Prostate gland (tissue), 2 donors: ENCODE measurements around the gene NOXRED1. TPM values are rescaled to one million over a fixed set of nuclear protein-coding genes. Genes with fewer than 3 reads are reported as not detected.

ENCODE experiments used
- DNase-seq: peaks from one replicate; pipeline ENCODE4 v3.0.0-alpha.2; 2019; ENCODE audit warnings: low spot score
- H3K27ac ChIP-seq, 2 donors: fragments of 200-600 bp; sonication (generic); 2 replicates each; pipeline ENCODE4 v1.5.1; 2017 to 2019
- H3K27me3 ChIP-seq: fragments of 200-600 bp; sonication (generic); replicated peaks from 2 replicates; pipeline ENCODE4 v1.5.1; 2019; ENCODE audit not compliant: insufficient read depth
- H3K36me3 ChIP-seq, 2 donors: fragments of 200-600 bp; sonication (generic); 1 replicate in 1 of 2; 2 replicates in 1 of 2; pipeline versions ENCODE4 v1.5.1 to v1.8.1; 2017 to 2019
- H3K4me1 ChIP-seq: fragments of 200-600 bp; sonication (generic); replicated peaks from 2 replicates; pipeline ENCODE4 v1.5.1; 2019
- H3K4me3 ChIP-seq, 2 donors: fragments of 200-600 bp; sonication (generic); 2 replicates each; pipeline ENCODE4 v1.5.1; 2017 to 2019
- H3K9me3 ChIP-seq: fragments of 200-600 bp; sonication (generic); 2 replicates; pipeline ENCODE4 v1.5.1; 2017
- CTCF ChIP-seq, 4 experiments: fragments of 200-600 bp in 2 of 4; fragments of 450-650 bp in 2 of 4; sonication (generic) in 2 of 4; IDR thresholded peaks; 1 replicate in 3 of 4; 2 replicates in 1 of 4; pipeline ENCODE4 v1.5.1; 2016 to 2019; ENCODE audit warnings: antibody characterized with exemption in 4 of 4, mild to moderate bottlenecking in 2 of 4, moderate library complexity in 2 of 4
- POLR2A ChIP-seq: fragments of 450-650 bp; IDR thresholded peaks from one replicate; pipeline ENCODE4 v1.6.1; 2016; ENCODE audit warnings: antibody characterized with exemption, mild to moderate bottlenecking
- POLR2AphosphoS5 ChIP-seq: sonication (generic); formaldehyde crosslinking; IDR thresholded peaks from one replicate; pipeline ENCODE4 v1.6.1; 2017; ENCODE audit warnings: antibody characterized with exemption
- whole genome bisulfite sequencing: methylation state at CpG from one replicate; pipeline ENCODE4 v1.1.5; 2018; 5-methylcytosine and 5-hydroxymethylcytosine counted together
- intact Hi-C: fragments of 100-400 bp; cut with DNase I; formaldehyde crosslinking; loops from one replicate; pipeline ENCODE4 v1.14.2; 2022
- total RNA-seq, 2 donors: library from RNA; depleted of rRNA; stranded (reverse); fragments of >200 nt; gene quantifications; one replicate each; pipeline ENCODE4 v1.1.0, GENCODE V29; 2016

NOXRED1 gene
- total RNA-seq, 2 donors from 2014 or later: 3.5 TPM; not detected in 1

- WGBS: 60% methylated on average over 2 of the region's 2 CpGs
- intact Hi-C loops: loop anchor here (2.0 to 10.0 kb wide), 4 partner anchors 79 to 299 kb away; partner anchors contain the start of genes ALKBH1, GSTZ1, POMT2 and SAMD15
- DNase-seq: no peak
- H3K27me3 ChIP-seq: no peaks in the 10 kb centered on the region
- no peaks in the 10 kb centered on the region for H3K4me1 ChIP-seq
- H3K36me3 ChIP-seq: peaks cover 0 to under 1% of the 10 kb centered on the region in 2 donors
- H3K27ac ChIP-seq: no peak overlapping the region
- no peak for TF ChIP-seq POLR2A
- TF ChIP-seq POLR2AphosphoS5: no peak
- TF ChIP-seq CTCF (IDR thresholded peaks at IDR 0.05): no peak
- H3K4me3 ChIP-seq: no peak overlapping the region
- H3K9me3 ChIP-seq: no peaks in the 10 kb centered on the region
These were observed 32.8 kb upstream of the NOXRED1 start for GRCh38 chr14:77455966-77456640.

- 94% methylated on average over 2 of the region's 2 CpGs for WGBS
- Histone ChIP-seq H3K27me3 (no peaks in the 10 kb centered on the region), H3K36me3 (peaks cover 3 to 4% of the 10 kb centered on the region in 2 donors), H3K27ac (no peak overlapping the region), H3K9me3 (no peaks in the 10 kb centered on the region), H3K4me1 (no peaks in the 10 kb centered on the region), H3K4me3 (no peak overlapping the region)
- no peak for DNase-seq
- TF ChIP-seq POLR2A (no peak), POLR2AphosphoS5 (no peak), CTCF (IDR thresholded peaks at IDR 0.05) (no peak)
- intact Hi-C loops: no loop called here
These were observed 18.9 kb upstream of the NOXRED1 start for GRCh38 chr14:77442196-77442595.

- Histone ChIP-seq H3K9me3 (no peaks in the 10 kb centered on the region), H3K4me1 (no peaks in the 10 kb centered on the region), H3K4me3 (no peak overlapping the region), H3K27ac (no peak overlapping the region), H3K27me3 (no peaks in the 10 kb centered on the region), H3K36me3 (peaks cover 3 to 4% of the 10 kb centered on the region in 2 donors)
- 94% methylated on average over 4 of the region's 4 CpGs for WGBS
- intact Hi-C loops: no loop called here
- DNase-seq: no peak
- no peak for TF ChIP-seq CTCF (IDR thresholded peaks at IDR 0.05)
- TF ChIP-seq POLR2AphosphoS5: no peak
- TF ChIP-seq POLR2A: no peak
These were observed 16.5 kb upstream of the NOXRED1 start for GRCh38 chr14:77439861-77440260.

- no peak for TF ChIP-seq POLR2AphosphoS5
- no peak for TF ChIP-seq CTCF (IDR thresholded peaks at IDR 0.05)
- TF ChIP-seq POLR2A: no peak
- Histone ChIP-seq H3K4me1 (no peaks in the 10 kb centered on the region), H3K27me3 (no peaks in the 10 kb centered on the region), H3K9me3 (no peaks in the 10 kb centered on the region), H3K36me3 (peaks cover 3 to 4% of the 10 kb centered on the region in 2 donors), H3K27ac (no peak overlapping the region), H3K4me3 (no peak overlapping the region)
- WGBS: 100% methylated on average over 1 of the region's 1 CpG
- intact Hi-C loops: no loop called here
- no peak for DNase-seq
These were observed 15.3 kb upstream of the NOXRED1 start for GRCh38 chr14:77438596-77438995.

- WGBS: 95% methylated on average over 3 of the region's 3 CpGs
- TF ChIP-seq CTCF (IDR thresholded peaks at IDR 0.05) (no peak), POLR2A (no peak), POLR2AphosphoS5 (no peak)
- intact Hi-C loops: no loop called here
- DNase-seq: no peak
- Histone ChIP-seq H3K4me1 (no peaks in the 10 kb centered on the region), H3K9me3 (no peaks in the 10 kb centered on the region), H3K4me3 (no peak overlapping the region), H3K36me3 (peaks cover 0 to 5% of the 10 kb centered on the region in 2 donors), H3K27me3 (no peaks in the 10 kb centered on the region), H3K27ac (no peak overlapping the region)
These were observed 12.7 kb upstream of the NOXRED1 start for GRCh38 chr14:77436042-77436441.
